ENCODE results near the gene NXN. TPM values are rescaled to one million over a fixed set of nuclear protein-coding genes. Genes with fewer than 3 reads are reported as not detected.

The NXN gene
- total RNA-seq, 2 donors from 2014 or later = 24.4 TPM

DNA sequence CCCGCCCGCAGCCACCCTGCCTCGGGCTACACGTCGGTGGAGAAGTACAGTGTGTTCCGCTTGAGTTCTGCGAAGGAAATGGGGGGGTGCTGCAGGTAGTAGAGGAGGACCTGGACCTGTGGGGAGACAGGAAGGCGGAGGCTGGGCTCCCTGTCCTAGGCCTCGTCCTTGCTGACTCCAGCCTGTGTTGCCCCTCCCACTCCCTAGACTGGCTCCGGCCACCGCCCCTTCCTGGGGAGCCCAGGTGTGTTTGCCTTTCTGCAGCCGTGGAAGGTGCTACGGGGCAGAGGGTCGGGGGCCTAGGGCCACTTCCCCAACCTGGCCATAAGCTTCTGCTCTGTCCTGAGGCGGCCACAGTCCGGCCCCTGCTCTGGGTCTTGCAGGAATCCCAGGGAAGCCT, 26.5 kb upstream of the NXN start:
- Histone ChIP-seq H3K27me3 (no peaks in the 10 kb centered on the region), H3K36me3 (replicated peaks in 1 of 2; ENCODE audit: insufficient read depth in 1 of 2, low read depth in 2 of 2) (no peaks in the 10 kb centered on the region), H3K27ac (peak overlapping the region; percentile 73 to 86 (median 84)), H3K4me1 (peaks cover 30% of the 10 kb centered on the region), H3K9me3 (no peaks in the 10 kb centered on the region), H3K4me3 (no peak overlapping the region)
- TF ChIP-seq POLR2A (IDR thresholded peaks at IDR 0.05) (no peak), CTCF (IDR thresholded peaks at IDR 0.05) (no peak)
- ATAC-seq (peak; percentile 57), DNase-seq (peak; percentile 58 to 77 (median 66))
- WGBS, 2 donors = 38% methylated on average over 16 of the region's 16 CpGs; no CpG with 5 or more reads in 1 of the 2 donors
- intact Hi-C loops (cut with DNase I) = no loop called here

DNA sequence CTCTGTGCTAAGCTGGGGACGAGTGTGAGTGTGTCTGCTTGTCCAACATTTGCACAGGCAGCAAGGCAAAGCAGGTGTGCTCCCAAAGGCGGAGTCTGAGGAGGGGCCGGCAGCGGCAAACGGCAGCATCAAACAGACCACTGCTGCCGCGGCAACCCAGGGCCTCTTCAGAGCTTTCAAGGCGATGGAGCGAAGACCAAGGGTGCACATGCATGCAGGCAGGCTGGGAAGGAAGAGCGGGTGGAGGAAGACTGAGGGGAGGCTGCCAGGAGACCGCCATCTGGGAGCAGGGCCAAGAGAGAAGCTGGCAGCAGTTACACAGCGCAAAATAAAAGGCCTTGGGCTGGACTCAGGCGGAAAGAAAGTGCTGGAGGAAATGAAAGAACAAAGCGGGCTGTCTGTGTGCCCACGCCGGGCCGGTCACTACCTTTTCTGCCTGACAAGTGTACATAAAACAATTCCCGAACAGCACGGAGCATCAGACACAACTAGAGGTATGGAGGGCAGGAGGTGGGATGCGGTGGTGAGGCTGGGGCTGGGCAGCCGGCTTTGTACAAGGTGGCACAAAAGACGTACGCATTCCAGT, 25.9 kb upstream of the NXN start:
- intact Hi-C loops (cut with DNase I) = no loop called here
- Histone ChIP-seq H3K9me3 (no peaks in the 10 kb centered on the region), H3K27ac (peak overlapping the region; percentile 73 to 86 (median 84)), H3K36me3 (replicated peaks in 1 of 2; ENCODE audit: insufficient read depth in 1 of 2, low read depth in 2 of 2) (no peaks in the 10 kb centered on the region), H3K4me3 (no peak overlapping the region), H3K27me3 (no peaks in the 10 kb centered on the region), H3K4me1 (peaks cover 30% of the 10 kb centered on the region)
- DNase-seq (peak; percentile 80 to 88 (median 88)), ATAC-seq (peak; percentile 83)
- 9% methylated on average over 17 to 23 of the region's 23 CpGs for WGBS, 2 donors
- peak in 1 of 7 experiments; percentile 3 for TF ChIP-seq CTCF (IDR thresholded peaks at IDR 0.05)
- peak in 2 of 3 donors; percentile 44 to 52 for TF ChIP-seq POLR2A (IDR thresholded peaks at IDR 0.05)

DNA sequence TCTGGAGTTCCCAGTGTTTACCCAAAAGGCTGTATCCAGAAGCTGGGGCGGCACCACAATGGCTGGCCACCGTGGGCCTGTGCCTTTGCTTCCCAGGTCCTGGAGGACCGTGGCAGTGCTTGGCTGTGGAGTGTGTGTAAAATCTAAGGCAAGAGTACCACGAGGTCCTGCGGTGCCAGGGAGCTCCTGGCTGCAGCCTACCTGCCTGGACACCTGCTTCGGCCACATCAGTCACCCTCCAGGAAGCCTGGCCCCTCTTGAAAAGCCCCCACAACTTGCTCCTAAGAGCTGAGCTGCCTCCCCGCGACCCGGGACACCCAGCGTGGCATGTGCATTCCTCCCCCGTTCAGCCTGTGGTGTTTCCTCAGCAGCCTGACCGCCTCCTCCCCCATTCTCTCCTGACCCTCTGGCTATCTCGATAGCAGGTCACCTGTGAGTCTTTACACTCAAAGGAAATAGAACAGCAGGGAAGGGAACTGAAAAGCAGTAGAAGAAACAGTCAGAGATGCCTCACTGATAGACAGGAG, 25.3 kb upstream of the NXN start:
- ATAC-seq (peak; percentile 5), DNase-seq (peak in 1 of 4 donors; percentile 54)
- Histone ChIP-seq H3K27ac (peak overlapping the region; percentile 62 to 86 (median 78)), H3K27me3 (no peaks in the 10 kb centered on the region), H3K36me3 (replicated peaks in 1 of 2; ENCODE audit: insufficient read depth in 1 of 2, low read depth in 2 of 2) (no peaks in the 10 kb centered on the region), H3K4me3 (no peak overlapping the region), H3K4me1 (peaks cover 30% of the 10 kb centered on the region), H3K9me3 (no peaks in the 10 kb centered on the region)
- TF ChIP-seq CTCF (IDR thresholded peaks at IDR 0.05) (no peak), POLR2A (IDR thresholded peaks at IDR 0.05) (no peak)
- intact Hi-C loops (cut with DNase I) = no loop called here
- WGBS, 2 donors = 35 to 41% methylated on average over 13 of the region's 13 CpGs

DNA sequence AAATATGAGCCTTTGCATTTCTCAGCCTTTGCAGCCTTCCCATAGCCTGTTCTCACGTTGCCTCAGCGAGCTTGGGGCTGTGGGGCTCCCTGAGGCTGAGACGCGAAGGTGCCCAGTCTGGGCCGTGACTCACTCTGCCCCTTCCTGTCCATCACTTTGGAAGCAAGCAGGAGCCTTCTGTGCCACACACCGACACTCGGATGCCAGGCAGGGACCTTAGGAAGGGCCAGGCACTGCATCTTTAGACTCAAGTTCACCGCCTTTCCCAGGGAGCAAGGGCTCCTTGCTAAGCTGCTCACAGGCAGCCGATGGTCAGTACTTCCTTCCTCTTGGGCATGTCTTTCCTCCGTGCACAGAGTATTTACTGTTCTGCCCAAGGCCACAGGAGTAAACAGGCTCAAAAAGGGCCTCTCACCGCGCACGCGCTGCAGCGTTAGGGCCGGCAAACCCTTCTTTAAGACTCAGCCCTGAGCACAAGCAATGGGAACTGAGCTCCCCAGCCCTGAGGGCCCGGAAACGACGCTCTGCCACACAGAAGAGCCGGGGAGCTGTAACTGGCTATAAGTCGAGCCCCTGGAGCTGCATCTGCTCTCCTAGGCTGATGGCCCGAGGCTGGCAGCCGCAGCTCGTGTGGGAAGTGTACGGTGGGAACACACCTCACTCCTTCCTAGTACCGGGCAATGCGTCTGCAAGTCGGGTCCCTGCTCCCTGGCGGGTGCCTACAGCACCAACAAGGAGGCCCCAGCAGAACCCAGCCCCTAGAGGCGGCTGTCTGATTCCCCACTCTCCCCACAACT, 24.6 kb upstream of the NXN start:
- intact Hi-C loops (cut with DNase I) = no loop called here

More for the DNA sequence above, 24.6 kb upstream of the NXN start:
- Histone ChIP-seq H3K4me3 (no peak overlapping the region), H3K27ac (peak overlapping the region; percentile 62 to 86 (median 78)), H3K36me3 (replicated peaks in 1 of 2; ENCODE audit: insufficient read depth in 1 of 2, low read depth in 2 of 2) (no peaks in the 10 kb centered on the region), H3K27me3 (no peaks in the 10 kb centered on the region), H3K4me1 (peaks cover 30% of the 10 kb centered on the region), H3K9me3 (no peaks in the 10 kb centered on the region)
- TF ChIP-seq CTCF (IDR thresholded peaks at IDR 0.05) = no peak
- no peak for TF ChIP-seq POLR2A (IDR thresholded peaks at IDR 0.05)
- WGBS, 2 donors = 67 to 70% methylated on average over 15 to 30 of the region's 30 CpGs
- ATAC-seq (no peak), DNase-seq (peak in 2 of 4 donors; percentile 46 to 50)
